Endodermal cell (in vitro differentiated cells): ENCODE results near the gene PREX1. TPM values are rescaled to one million over a fixed set of nuclear protein-coding genes. Genes with fewer than 3 reads are reported as not detected.

ENCODE experiments used
- DNase-seq: peaks from one replicate; pipeline ENCODE4 v3.0.0-alpha.2; 2017
- H3K27ac ChIP-seq: 2 replicates; pipeline ENCODE4 v1.5.1; 2013; ENCODE audit warnings: mild to moderate bottlenecking, low read depth, low read length, moderate library complexity
- H3K27me3 ChIP-seq: 2 replicates; pipeline ENCODE4 v1.6.1; 2013; ENCODE audit warnings: mild to moderate bottlenecking, low read length, moderate library complexity; ENCODE audit not compliant: insufficient read depth, control insufficient read depth, poor library complexity, severe bottlenecking
- H3K36me3 ChIP-seq: 2 replicates; pipeline ENCODE4 v1.7.0; 2013; ENCODE audit warnings: mild to moderate bottlenecking, low read length, moderate library complexity; ENCODE audit not compliant: control insufficient read depth, insufficient read depth
- H3K4me1 ChIP-seq: one replicate; pipeline ENCODE4 v1.7.0; 2013; ENCODE audit warnings: low read length; ENCODE audit not compliant: control insufficient read depth, insufficient read depth
- H3K4me3 ChIP-seq: 2 replicates; pipeline ENCODE4 v1.5.1; 2013; ENCODE audit warnings: mild to moderate bottlenecking, low read length, moderate library complexity
- H3K9ac ChIP-seq: 2 replicates; pipeline ENCODE4 v1.6.1; 2013; ENCODE audit warnings: mild to moderate bottlenecking, low read length, moderate library complexity; ENCODE audit not compliant: poor library complexity, severe bottlenecking; ENCODE audit errors: extremely low read depth
- H3K9me3 ChIP-seq: 2 replicates; pipeline ENCODE4 v1.6.1; 2013; ENCODE audit warnings: mild to moderate bottlenecking, low read length, moderate library complexity; ENCODE audit not compliant: control insufficient read depth
- H3K27ac Mint-ChIP-seq: 2 replicates; pipeline ENCODE4 v1.8.0; 2020; ENCODE audit warnings: mixed read lengths
- H3K27me3 Mint-ChIP-seq: 2 replicates; pipeline ENCODE4 v1.8.0; 2021; ENCODE audit warnings: mild to moderate bottlenecking, mixed read lengths; ENCODE audit not compliant: insufficient read depth
- H3K36me3 Mint-ChIP-seq: 2 replicates; pipeline ENCODE4 v1.8.0; 2020; ENCODE audit warnings: low read depth, mixed read lengths
- H3K4me1 Mint-ChIP-seq: 2 replicates; pipeline ENCODE4 v1.8.0; 2020; ENCODE audit warnings: mixed read lengths
- H3K4me3 Mint-ChIP-seq: 2 replicates; pipeline ENCODE4 v1.8.0; 2020; ENCODE audit warnings: mild to moderate bottlenecking, moderate library complexity, mixed read lengths
- H3K9me3 Mint-ChIP-seq: 2 replicates; pipeline ENCODE4 v1.8.0; 2020; ENCODE audit warnings: mild to moderate bottlenecking, mixed read lengths
- CTCF ChIP-seq: fragments of 200-600 bp; sonication (generic); conservative IDR thresholded peaks from 2 replicates; pipeline ENCODE4 v1.5.0; 2021; ENCODE audit warnings: antibody characterized with exemption, mild to moderate bottlenecking
- WGBS, 2 experiments: methylation state at CpG; one replicate each; pipeline versions ENCODE4 v1.1.5 to v1.1.7; 2013; ENCODE audit warnings: missing lambda C conversion rate in 2 of 2, mixed read lengths in 1 of 2; ENCODE audit not compliant: insufficient coverage in 1 of 2, insufficient read length in 1 of 2; 5-methylcytosine and 5-hydroxymethylcytosine counted together
- total RNA-seq, 2 donors: library from RNA; stranded (reverse); fragmentation: NEBNext Ultra II Directional in 1 of 2; extraction: Animal tissue kit (Norgen Biotek cat#: 25700) in 1 of 2; gene quantifications; 2 replicates in 1 of 2; 3 replicates in 1 of 2; pipeline ENCODE4 v1.2.1, GENCODE V29; 2021

The PREX1 gene
- total RNA-seq, 2 donors from 2014 or later, result 65.3 to 70.5 TPM

- no peak overlapping the region for H3K27ac Mint-ChIP-seq
- no peak for TF ChIP-seq CTCF
- H3K4me1 ChIP-seq, result peaks cover 3% of the 10 kb centered on the region
- H3K9me3 ChIP-seq, result no peaks in the 10 kb centered on the region
- no peak overlapping the region for H3K4me3 Mint-ChIP-seq
- H3K27me3 ChIP-seq, result no peaks in the 10 kb centered on the region
- no peak overlapping the region for H3K4me3 ChIP-seq
- H3K9ac ChIP-seq, result no peak overlapping the region
- no peaks in the 10 kb centered on the region for H3K27me3 Mint-ChIP-seq
- no peaks in the 10 kb centered on the region for H3K36me3 Mint-ChIP-seq
- H3K9me3 Mint-ChIP-seq, result no peaks in the 10 kb centered on the region
- H3K4me1 Mint-ChIP-seq, result peaks cover 31% of the 10 kb centered on the region
- peak overlapping the region; percentile 71 for H3K27ac ChIP-seq
- DNase-seq, result no peak
- WGBS, 2 experiments, result 93 to 95% methylated on average over 5 to 9 of the region's 9 CpGs
- H3K36me3 ChIP-seq, result peaks cover 4% of the 10 kb centered on the region
These were observed 37.9 kb downstream of the PREX1 start for GRCh38 chr20:48789781-48790472.

- Mint-ChIP-seq H3K9me3 (no peaks in the 10 kb centered on the region), H3K27ac (no peak overlapping the region), H3K4me1 (peaks cover 26% of the 10 kb centered on the region), H3K27me3 (no peaks in the 10 kb centered on the region), H3K36me3 (no peaks in the 10 kb centered on the region), H3K4me3 (no peak overlapping the region)
- Histone ChIP-seq H3K4me1 (peaks cover 3% of the 10 kb centered on the region), H3K4me3 (no peak overlapping the region), H3K36me3 (peaks cover 4% of the 10 kb centered on the region), H3K9ac (no peak overlapping the region), H3K9me3 (no peaks in the 10 kb centered on the region), H3K27ac (no peak overlapping the region), H3K27me3 (no peaks in the 10 kb centered on the region)
- WGBS, 2 experiments, result 89 to 96% methylated on average over 3 to 4 of the region's 6 CpGs
- DNase-seq, result no peak
- no peak for TF ChIP-seq CTCF
These were observed 38.6 kb downstream of the PREX1 start for GRCh38 chr20:48789185-48789668.

GRCh38 chr20:48788486-48789072 lies 39.2 kb downstream of the PREX1 start:
- Mint-ChIP-seq H3K27me3 (no peaks in the 10 kb centered on the region), H3K27ac (no peak overlapping the region), H3K4me3 (no peak overlapping the region)

More at GRCh38 chr20:48788486-48789072, 39.2 kb downstream of the PREX1 start:
- no peaks in the 10 kb centered on the region for H3K9me3 ChIP-seq
- no peak for TF ChIP-seq CTCF
- no peaks in the 10 kb centered on the region for H3K9me3 Mint-ChIP-seq
- no peaks in the 10 kb centered on the region for H3K36me3 Mint-ChIP-seq
- H3K4me1 ChIP-seq, result no peaks in the 10 kb centered on the region
- H3K27ac ChIP-seq, result peak overlapping the region; percentile 98
- no peak overlapping the region for H3K9ac ChIP-seq
- H3K27me3 ChIP-seq, result no peaks in the 10 kb centered on the region
- peaks cover 20% of the 10 kb centered on the region for H3K4me1 Mint-ChIP-seq
- 91 to 96% methylated on average over 5 to 9 of the region's 9 CpGs for WGBS, 2 experiments
- no peak overlapping the region for H3K4me3 ChIP-seq
- DNase-seq, result no peak
- peaks cover 4% of the 10 kb centered on the region for H3K36me3 ChIP-seq
